ENCODE results near the gene GAPDH.

GRCh38 chr12:6540181-6540877, 6.0 kb downstream of the GAPDH start:
- TF ChIP-seq CTCF (IDR thresholded peaks at IDR 0.05), result no peak
- TF ChIP-seq POLR2A (IDR thresholded peaks at IDR 0.05), result peak; percentile 77
- TF ChIP-seq POLR2AphosphoS5 (IDR thresholded peaks at IDR 0.05), result peak; percentile 83 to 91 (median 85)

All from transverse colon (tissue), 4 donors.